Activated CD4-positive, alpha-beta T cell treated with anti-CD3 and anti-CD28 coated beads, Interleukin-2, amount 50 U/mL, for 24 hours (primary cell): ENCODE results near the gene SIX1.

ENCODE experiments used
- DNase-seq, 2 donors: peaks; one replicate each; pipeline ENCODE4 v3.0.0-alpha.2; 2020; ENCODE audit warnings: low read depth in 1 of 2, low spot score in 1 of 2

Gene SIX1

DNA sequence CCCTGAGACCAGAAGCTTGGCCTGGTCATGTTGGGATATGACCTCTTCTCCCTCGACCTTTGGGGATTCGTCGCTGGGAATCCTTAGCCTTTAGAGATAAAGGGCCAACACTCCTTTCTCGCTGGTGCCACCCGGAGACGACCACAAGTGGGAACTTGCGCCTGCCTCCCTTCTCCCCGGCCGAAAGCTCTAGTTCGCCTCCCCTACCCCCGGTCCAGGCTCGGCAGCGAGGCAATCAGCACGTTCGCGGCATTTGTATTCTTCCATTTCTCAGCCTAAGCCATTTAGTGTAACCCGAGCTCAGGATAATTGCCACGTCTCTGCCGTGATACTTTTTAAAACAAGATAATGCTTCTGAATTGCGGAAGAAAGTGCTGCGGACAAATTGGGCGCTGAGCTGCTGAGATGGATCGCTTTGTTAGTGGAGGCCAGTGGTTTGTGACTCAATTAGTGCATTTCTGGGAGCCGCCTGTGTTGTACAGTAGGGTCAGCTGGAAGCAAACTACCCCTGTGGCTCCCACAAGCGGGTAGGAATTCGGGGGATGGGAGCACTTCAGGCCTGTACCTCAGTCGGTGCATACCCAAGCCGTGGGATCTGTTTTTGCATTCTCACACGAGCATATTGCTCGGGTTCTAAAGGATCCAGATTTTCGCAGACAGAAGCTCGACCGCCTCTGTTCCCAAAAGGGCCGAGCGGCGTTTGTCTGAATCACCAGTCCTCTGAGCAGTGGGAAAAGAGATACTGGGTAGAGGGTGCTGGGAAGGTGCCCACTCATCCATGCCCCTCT, 6.8 kb upstream of the SIX1 start:
- DNase-seq, result no peak

DNA sequence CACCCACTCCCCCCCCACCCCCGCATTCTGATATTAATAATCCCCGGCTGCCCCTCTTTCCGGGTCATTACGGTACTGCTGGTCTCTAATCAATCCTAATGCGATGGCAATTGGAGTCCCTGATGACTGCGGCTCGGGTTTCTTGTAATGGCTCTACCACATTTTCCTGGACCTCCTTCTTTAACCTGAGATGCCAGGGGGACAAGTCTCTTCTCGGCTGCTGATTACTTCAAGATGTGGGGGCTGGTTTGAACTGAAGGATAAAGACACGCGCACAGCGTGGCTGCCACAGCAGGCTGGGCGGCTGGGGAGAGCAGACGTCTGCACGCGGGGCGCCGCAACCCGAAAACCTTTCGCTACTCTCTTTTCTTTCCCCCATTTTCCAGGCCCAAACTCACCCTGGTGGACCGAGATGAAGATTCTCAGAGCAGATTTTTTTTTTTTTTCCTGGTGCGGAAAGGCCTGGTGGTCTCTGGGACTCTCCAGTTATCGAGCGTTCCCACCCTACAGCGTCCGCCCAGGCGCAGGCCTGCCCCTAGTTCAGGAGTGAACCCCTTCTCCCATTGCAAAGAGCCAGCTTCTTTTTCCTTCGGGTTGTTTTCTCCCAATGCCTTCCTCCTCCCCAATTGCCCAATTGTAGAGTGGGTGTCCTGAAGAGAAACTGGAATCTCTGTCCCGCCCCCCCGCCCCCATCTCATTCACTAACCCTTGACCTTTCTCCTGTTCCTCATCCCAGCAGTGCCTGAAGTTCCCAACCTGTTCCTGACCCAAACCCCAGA, 6.0 kb upstream of the SIX1 start:
- no peak for DNase-seq

DNA sequence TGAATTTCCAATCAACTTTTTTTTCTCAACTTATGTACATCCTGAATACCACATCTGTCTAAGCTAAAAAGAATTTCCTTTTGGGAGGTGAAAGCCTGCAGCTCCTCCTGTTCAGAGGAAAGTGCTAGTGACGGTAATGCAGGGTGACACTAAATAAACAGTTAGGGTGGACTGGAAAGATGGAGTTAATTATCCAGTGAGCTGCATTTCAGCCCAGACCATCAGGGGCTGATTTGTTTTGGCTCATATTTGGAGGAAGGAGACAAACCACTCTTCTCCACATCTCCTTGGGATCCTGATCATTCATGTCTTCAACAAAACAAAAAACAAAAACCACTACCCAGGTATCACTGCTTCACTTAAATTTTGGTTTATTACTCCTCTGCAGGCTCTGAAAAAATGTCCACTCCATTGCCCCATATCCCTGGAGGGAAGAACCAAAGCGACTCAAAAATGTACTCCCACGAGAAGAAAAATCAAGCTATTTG, 5.1 kb upstream of the SIX1 start:
- no peak for DNase-seq

DNA sequence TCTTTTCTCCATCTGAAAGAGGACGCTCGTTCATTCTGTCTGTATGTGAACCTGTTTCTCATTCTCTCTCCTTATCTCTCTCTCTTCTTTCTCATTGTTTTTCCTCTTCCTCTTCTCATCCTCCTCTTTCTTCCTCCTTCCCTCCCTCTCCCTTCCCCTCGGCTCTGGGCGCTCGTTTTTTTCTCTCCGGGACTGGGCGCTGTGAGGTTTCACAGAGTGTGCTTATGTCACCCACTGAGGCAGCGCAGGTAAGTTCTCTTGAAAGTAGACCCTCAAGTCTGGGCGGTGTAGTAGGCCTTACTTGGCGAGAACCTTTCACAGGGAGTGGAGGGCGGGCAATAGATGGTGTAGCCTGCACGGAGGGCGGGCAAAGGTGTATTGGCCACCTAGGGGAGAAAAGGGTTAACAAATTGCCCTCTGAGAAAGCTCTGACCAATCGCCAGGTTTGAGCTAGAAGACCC, 4.5 kb upstream of the SIX1 start:
- no peak for DNase-seq

DNA sequence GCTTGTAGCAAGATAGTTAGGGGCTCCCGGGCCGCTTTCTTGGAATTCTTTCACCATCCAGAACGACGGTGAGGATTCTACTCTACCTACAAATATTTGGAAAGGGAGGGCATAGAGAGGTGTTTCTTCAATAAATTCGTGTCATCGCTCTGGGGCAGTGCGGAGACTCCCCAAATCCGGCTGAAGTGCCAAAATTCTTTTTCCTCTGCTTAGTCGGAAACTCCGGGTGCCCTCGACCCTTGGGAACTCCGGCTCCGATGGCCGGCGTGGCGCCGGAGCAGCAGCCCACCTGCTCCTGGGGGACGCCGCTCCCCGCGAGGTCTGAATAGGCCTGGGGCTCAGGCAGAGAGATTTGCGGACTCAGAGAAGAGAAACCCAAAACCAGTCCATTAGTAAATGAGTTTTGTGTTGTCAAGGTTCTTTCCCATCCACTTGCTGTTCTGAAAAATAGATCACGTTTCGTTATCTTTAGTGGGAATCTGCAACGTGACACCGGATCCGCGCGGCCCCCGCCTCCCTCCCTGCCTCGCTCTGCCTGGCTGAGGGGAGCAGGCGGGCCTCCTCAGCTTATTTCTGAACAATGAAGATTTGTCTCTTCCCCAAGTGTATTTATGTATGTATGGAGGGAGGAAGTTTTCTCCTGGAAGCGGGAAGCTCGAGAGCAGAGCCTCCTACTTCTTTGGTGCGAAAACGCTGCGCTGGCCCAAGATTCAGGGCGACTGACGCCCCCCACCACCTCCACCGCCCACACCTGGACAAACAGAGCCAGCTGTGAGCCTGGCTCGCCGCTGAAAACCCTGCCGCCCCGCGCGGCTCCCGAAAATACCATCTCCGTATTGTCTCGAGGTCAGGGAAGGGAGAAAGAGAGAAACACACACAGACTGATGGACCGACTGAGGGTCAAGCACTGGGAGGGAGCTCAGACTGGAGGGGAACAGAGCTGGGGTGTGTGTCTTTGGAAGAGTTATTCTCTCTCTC, 3.7 kb upstream of the SIX1 start:
- DNase-seq, result no peak

DNA sequence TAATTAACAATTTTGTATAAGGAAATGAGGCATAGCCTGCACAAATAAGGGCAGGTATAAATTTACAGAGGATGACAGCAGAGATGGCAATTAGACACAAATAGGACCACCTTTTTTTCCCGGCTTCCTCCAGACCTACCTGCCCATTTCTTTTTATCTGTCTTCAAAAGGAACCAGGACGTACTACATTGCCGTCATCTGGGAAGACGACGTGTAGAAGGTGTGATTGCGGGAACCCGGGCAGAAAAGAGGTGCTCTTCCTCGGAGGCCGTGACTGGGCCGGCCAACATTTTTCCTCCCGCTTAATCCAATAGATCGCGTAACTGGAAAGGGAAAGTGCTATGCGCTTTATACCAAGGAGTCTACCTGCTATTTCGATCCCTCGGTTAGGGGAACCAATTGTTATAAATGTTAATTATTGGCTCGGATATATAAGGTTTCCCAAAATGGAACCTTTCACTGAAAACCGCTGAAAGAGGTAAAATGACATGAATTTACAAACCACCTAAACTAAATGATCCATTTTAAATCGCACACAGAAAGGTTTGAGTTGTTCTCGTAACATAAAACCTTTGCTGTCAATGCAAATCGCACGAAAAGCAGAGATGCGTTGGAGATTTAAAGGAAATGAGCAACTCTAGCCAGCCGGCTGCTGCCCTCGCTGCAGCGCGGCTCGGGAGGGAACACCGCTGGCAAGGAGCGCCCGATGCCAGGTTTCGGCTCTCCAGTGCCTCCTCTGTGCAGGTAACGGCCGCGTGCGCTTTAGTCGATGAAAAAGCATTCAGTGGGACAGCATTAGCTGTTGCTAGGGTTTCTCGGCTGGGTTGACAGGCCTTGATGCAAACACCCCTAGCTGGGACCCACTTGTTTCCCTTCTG, 2.8 kb upstream of the SIX1 start:
- DNase-seq, result no peak

DNA sequence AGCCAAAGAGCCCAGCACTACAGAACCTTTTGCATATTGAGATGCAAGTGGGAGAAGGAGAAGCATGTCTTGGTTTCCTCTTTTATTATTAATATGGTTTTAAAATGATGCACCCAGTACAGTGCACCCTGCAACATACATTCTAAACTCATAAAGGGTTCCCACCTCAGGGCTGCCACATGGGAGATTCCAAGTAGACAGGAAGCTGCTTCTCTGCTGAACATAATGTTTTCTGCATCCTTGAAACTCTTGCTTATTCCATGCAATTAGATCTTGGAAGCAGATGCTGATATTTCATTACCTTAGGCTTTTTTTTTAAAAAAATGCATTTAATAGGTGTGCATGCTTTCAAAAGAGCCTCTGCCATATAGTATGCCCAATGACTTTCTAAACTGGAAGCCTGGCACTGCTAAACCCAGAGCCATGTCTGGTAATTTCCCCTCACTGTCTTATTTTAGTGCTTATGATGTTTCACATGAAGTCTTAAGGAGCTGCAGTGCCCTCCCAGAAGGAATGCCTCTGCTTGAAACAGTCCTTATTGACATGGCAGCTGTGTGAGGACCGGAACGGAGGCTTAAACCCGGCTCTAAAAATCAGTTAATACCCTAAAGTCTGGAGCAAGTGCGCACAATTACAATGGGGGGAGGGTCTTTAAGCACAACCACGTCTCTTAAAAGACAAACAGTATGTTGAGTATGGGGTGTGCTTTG, 2.0 kb upstream of the SIX1 start:
- no peak for DNase-seq

DNA sequence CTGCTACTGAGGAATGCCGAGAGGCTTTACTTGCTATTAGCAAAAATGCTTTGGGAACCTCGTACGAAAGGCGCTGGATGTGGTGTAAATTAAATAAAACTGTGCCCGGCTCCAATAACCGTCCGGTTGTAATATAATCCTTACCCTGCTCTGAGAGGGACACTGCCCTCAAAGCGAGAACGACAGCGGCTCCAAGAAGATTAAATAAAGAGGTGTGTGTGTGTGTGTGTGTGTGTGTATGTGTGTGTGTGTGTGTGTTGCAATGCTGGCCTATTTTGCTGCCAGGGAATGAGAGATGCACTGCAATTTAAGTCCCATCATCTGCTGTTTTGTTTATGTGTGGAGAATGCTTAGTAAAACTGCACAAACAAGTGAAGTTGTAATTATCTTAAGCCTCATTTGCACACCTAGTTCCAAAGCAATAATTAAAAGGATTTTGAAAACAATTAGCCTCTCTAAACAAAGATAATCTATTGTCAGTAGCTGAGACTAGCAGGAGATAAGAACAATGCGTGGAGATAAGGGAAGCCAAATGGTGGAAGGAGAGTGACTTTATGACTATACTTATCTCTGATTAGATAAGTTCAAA, 1.2 kb upstream of the SIX1 start:
- no peak for DNase-seq

DNA sequence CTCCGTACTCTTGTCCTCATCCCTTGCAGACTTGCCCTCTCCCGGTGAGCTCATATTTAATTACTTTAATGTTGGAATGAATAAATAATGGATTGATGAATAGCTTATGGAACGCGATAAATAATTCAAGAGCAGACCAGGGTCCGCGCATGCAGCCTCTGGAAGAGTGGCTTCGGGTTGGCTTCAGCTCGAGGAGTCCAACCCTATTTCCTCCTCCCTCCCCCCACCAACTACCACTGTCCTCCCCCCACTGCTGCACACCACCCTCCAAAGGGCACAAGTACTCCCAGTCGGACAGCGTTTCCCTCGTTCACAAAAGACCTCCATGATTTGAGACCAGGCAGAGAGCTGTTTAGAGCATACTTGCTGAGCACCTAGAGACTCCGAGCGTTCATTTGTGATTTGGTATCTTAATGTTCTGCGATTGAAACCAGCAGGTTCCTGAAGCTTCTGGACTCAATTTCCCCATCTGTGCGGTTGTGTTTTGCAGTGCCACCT, 647 bp upstream of the SIX1 start:
- no peak for DNase-seq

DNA sequence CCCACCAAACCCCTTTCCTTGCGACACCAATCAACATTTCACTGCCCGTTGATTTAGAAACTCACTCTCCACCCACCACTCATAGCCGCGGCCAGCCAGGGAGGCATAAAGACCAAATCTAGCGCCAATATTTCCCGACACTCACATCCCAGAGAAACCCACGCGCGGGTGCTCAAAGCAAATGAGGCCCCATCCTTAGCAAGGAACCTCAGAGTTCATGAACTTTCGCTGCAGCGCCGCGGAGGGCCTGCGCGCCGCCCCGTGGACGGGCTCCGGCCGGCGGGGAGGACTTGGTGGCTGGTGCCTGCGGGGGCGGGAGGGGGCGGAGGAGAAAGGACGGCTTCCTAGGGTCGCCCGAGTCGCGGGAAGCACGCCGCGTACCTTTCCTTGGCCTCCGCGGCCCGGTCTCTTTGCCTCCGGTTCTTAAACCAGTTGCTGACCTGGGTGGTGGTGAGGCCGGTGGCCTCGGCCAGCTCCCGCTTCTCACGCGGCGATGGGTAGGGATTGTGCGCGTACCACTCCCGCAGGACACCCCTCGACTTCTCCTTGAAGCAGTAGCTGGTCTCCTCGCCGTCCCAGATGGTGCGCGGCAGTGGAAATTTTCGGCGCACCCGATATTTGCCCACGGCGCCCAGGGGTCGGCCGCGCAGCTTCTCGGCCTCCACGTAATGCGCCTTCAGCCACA, 886 bp downstream of the SIX1 start:
- no peak for DNase-seq

DNA sequence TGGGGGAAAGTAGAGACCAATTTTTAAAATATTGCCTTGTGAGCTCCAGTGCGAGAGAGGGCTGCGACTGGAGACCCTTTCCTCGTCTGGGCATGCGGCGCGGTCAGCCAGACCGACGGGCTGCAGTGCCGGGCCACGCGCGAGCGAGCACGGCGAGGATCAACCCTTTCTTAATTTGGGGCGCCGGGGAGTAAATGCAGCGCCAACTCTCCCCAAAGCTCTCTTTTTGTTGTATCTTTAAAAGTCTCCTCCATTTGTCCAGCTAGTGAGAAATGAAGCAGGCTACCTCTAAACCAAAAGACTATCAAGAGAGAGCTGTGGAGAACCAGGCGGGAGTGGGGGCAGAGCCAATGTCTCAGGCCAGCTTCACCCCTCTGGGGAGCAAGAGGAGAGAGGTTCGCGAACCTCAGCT, 1.4 kb downstream of the SIX1 start:
- DNase-seq, result no peak

DNA sequence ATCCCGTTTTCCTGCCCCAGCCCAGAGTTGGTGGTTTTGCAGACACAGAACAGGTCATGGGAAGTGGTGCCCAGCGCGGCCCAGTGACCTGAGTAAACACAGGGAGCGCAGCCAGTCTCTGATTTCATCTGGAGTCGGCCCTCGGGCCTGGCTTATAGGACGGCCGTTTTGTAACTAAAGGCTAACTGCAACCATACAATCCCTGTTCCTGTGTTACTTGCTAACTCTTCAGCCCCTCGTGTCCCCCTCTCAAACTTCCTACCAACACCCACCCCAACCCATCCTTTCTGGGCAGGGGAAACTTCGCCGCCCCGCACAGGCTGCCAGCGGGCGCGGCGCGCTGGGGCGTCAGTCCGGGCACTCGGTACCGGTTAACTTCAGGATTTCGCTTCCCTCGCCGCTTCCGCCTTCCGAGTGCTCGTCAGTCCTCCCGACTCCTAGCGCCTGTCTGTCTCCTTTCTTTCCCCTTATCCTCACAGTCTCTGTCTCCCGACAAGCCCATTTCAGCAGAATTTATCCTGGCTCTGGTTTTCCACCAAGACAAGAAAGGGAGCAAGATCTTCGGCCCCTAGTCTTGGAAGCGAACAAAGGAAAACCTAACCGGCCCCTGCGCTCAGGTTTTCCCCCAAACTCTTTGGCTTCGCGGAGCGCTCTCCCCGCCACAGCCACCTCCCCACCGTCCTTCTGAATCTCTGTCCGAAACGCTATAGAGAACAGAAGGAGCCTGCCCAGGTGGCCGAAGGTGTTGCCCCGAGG, 2.0 kb downstream of the SIX1 start:
- DNase-seq, result no peak

DNA sequence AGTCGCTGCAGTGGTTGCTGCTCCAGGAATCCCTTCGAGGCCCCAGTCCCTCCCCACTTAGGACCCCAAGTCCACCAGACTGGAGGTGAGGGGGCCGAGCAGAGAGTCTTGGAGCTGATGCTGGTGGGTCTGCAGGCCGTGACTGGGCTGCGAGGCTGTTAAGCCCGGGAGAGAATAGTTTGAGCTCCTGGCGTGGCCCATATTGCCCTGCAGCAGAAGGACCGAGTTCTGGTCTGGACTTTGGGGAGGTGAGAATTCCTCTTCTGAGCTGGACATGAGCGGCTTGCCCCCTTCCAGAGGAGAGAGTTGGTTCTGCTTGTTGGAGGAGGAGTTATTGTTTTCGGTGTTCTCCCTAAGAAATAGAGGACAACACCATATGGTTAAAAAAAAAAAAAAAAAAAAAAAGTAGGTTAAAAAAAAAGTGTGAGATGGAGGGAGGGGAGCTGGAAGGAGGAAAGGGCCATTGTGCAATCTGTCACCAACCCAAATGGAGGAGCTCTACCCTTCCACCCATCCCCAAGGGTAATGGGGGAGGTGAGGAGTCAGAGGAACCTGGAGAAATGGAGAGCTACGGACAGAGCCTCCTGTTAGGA, 3.0 kb downstream of the SIX1 start:
- DNase-seq, result no peak

DNA sequence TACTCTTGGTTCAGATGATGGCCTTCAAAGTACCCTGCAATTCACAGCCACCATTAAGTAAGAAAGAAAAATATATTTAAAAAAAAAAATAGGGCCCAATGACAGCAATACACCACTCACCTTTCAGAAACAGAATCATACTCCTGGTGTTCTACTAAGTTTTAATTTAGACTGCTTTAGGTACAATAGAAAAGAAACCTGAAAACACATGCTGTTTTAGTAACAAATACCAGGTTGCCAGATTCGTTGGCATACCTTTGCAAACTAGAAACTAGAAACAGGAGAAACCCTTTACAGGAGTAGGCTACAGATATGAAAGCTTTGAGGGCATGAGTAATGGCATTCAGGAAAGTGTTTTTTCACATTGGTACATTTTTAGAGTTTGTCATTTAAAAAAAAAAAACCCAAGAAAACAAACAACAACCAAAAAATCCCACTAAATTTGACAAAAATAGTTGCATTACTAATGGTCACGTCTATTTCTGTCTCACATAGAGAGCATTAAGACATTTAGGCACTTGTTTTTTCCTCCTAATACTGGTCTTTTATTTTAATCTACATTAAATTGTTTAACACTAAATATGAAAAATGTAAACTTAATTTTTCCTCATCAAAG, 4.0 kb downstream of the SIX1 start:
- no peak for DNase-seq

DNA sequence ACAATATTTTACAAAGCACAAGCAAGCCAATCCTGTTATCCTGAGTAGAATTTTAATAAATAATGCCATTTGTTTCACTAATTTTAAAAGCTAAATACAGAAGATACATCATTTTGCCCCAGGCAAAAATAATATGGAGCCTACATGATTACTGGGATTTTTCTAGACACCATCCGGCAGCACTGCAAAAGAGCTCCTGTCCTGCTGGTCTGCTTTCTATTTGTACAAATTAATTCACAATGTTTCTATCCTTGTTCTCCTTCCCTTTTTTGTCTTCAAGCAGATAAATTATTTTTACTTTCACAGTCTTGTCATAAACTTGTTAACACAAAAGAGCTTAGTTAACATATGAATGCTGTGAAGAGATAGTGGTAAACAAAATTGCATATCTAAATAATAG, 4.6 kb downstream of the SIX1 start:
- no peak for DNase-seq

DNA sequence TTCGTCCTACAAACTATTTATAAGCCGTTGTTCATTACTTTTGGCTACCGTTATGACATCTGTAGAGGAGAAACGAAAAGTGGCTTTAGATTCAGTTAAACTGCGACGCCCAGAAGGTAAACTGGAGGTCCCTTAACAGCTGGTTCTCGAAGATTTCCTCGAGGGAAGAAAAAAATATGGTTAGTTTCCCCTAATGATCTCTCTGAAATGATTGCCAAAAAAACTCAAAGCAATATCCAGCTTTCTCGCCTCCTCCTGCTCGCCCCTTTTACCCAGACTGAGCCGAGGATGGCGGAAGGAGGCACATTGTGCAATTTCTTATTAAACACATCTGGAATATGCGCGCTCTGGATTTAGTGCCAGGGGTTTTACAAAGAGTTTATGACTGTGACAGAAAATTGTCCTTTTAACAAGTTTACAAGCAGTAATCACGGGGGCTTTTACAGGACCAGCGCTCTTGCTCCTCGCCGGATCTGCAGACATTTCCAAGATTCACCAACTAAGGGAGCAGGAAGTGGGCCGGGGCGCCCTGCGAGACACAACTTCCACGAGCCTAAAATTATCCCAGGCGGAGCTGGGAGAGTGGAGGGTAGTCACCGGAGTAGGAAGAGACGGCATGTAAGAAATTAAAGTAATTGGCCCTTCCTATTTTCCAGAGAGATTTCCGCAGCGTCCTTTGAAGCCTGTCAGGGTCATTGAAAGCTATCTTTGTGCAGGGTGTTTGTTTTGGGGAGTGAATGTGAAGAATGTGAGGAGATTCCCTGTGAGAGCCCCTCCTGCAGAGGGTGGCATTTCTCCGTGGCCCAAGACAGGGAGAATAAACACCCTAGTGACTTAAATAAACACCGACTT, 5.6 kb downstream of the SIX1 start:
- no peak for DNase-seq
